Neural progenitor cell (in vitro differentiated cells): ENCODE data around the gene IL17B. TPM values are rescaled to one million over a fixed set of nuclear protein-coding genes. Genes with fewer than 3 reads are reported as not detected.
A peak's percentile ranks its signal among the peaks of the same experiment; 100 is the strongest.

Experiments
- DNase-seq: peaks from one replicate; pipeline ENCODE4 v3.0.0-alpha.2; 2016; ENCODE audit warnings: low spot score
- H2AFZ ChIP-seq: fragments of 200-600 bp; sonication (generic); replicated peaks from 2 replicates; pipeline ENCODE4 v1.6.1; 2016; ENCODE audit warnings: antibody characterized with exemption
- H3F3A ChIP-seq: fragments of 200-600 bp; sonication (generic); 2 replicates; pipeline ENCODE4 v1.6.1; 2016; ENCODE audit warnings: antibody characterized with exemption, low read depth
- H3K27ac ChIP-seq: fragments of 200-600 bp; sonication (generic); 2 replicates; pipeline ENCODE4 v1.5.1; 2016; ENCODE audit warnings: mild to moderate bottlenecking
- H3K27me3 ChIP-seq: fragments of 200-600 bp; sonication (generic); 2 replicates; pipeline ENCODE4 v1.6.1; 2016; ENCODE audit warnings: mild to moderate bottlenecking, moderate library complexity
- H3K36me3 ChIP-seq: fragments of 200-600 bp; sonication (generic); 2 replicates; pipeline ENCODE4 v1.5.1; 2016
- H3K4me1 ChIP-seq: fragments of 200-600 bp; sonication (generic); 2 replicates; pipeline ENCODE4 v1.6.1; 2016; ENCODE audit warnings: mixed run types
- H3K4me2 ChIP-seq: fragments of 200-600 bp; sonication (generic); 2 replicates; pipeline ENCODE4 v1.6.1; 2016
- H3K4me3 ChIP-seq: fragments of 200-600 bp; sonication (generic); 2 replicates; pipeline ENCODE4 v1.5.1; 2016
- H3K79me2 ChIP-seq: fragments of 200-600 bp; sonication (generic); 2 replicates; pipeline ENCODE4 v1.6.1; 2016; ENCODE audit warnings: low read depth
- H3K9ac ChIP-seq: fragments of 200-600 bp; sonication (generic); 2 replicates; pipeline ENCODE4 v1.6.1; 2016
- H3K9me3 ChIP-seq: fragments of 200-600 bp; sonication (generic); 2 replicates; pipeline ENCODE4 v1.5.1; 2016; ENCODE audit warnings: low read depth
- H4K20me1 ChIP-seq: fragments of 200-600 bp; sonication (generic); 2 replicates; pipeline ENCODE4 v1.6.1; 2016; ENCODE audit warnings: low read depth
- H3K27ac Mint-ChIP-seq: 3 replicates; pipeline ENCODE4 v1.8.0; 2021; ENCODE audit warnings: mixed read lengths
- H3K27me3 Mint-ChIP-seq: 2 replicates; pipeline ENCODE4 v1.8.0; 2022; ENCODE audit warnings: low read depth, mild to moderate bottlenecking, inconsistent platforms, moderate library complexity, mixed read lengths; ENCODE audit not compliant: insufficient read depth
- H3K36me3 Mint-ChIP-seq: 3 replicates; pipeline ENCODE4 v1.8.0; 2021; ENCODE audit warnings: mixed read lengths
- H3K4me1 Mint-ChIP-seq: 3 replicates; pipeline ENCODE4 v1.8.0; 2021; ENCODE audit warnings: mixed read lengths
- H3K4me3 Mint-ChIP-seq: 3 replicates; pipeline ENCODE4 v1.8.0; 2021; ENCODE audit warnings: mild to moderate bottlenecking, moderate library complexity, mixed read lengths
- H3K9me3 Mint-ChIP-seq: 3 replicates; pipeline ENCODE4 v1.8.0; 2020; ENCODE audit warnings: mixed read lengths
- EZH2 ChIP-seq: fragments of 200-600 bp; sonication (generic); IDR thresholded peaks from 2 replicates; pipeline ENCODE4 v1.6.1; 2017; ENCODE audit warnings: antibody characterized with exemption, mild to moderate bottlenecking, moderate library complexity
- EZH2phosphoT487 ChIP-seq: fragments of 200-600 bp; sonication (generic); IDR thresholded peaks from 2 replicates; pipeline ENCODE4 v1.6.1; 2017; ENCODE audit warnings: antibody characterized with exemption
- total RNA-seq: library from RNA; depleted of rRNA; stranded (reverse); fragments of >200 nt; gene quantifications from 2 replicates; pipeline ENCODE4 v1.2.3, GENCODE V29; 2015; ENCODE audit warnings: low replicate concordance
- TF ChIP-seq, protein P1 (sequence below): fragments of 200-600 bp; sonication (generic); IDR thresholded peaks from 2 replicates; pipeline ENCODE4 v1.5.1; 2017; ENCODE audit warnings: antibody characterized with exemption, mild to moderate bottlenecking

The IL17B gene
- total RNA-seq, 1 donor from 2014 or later = not detected

DNA sequence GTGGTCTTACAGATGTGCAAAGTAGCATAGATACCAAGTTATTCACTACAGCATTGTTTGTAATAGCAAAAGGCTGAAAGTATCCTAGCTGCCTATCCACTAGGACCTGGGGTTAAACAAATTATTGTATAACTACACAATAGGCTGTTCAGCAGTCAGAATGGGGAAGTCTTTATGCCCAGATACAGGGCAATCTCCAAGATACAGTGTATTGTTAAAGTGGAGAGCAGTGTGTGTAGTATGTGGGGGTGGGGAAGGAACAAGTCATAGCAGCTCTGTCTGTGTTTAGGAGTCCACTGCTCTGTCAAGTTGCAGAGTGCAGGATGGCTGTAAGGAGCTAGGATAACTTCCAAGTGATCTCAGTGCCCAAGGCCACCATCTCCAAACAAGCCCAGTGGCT lies 15.7 kb downstream of the IL17B start:
- Histone ChIP-seq H3K4me2 (no peak overlapping the region), H3K79me2 (peaks cover 11% of the 10 kb centered on the region), H3K4me3 (no peak overlapping the region), H3F3A (no peaks in the 10 kb centered on the region), H3K36me3 (no peaks in the 10 kb centered on the region), H3K27me3 (no peaks in the 10 kb centered on the region), H4K20me1 (no peaks in the 10 kb centered on the region), H2AFZ (no peak overlapping the region), H3K27ac (no peak overlapping the region), H3K9ac (no peak overlapping the region), H3K9me3 (no peaks in the 10 kb centered on the region), H3K4me1 (peaks cover 6% of the 10 kb centered on the region)
- no peak for DNase-seq
- Mint-ChIP-seq H3K27ac (no peak overlapping the region), H3K9me3 (no peaks in the 10 kb centered on the region), H3K36me3 (no peaks in the 10 kb centered on the region), H3K4me3 (no peak overlapping the region), H3K4me1 (peaks cover 27% of the 10 kb centered on the region), H3K27me3 (no peaks in the 10 kb centered on the region)
- TF ChIP-seq, protein P1, sequence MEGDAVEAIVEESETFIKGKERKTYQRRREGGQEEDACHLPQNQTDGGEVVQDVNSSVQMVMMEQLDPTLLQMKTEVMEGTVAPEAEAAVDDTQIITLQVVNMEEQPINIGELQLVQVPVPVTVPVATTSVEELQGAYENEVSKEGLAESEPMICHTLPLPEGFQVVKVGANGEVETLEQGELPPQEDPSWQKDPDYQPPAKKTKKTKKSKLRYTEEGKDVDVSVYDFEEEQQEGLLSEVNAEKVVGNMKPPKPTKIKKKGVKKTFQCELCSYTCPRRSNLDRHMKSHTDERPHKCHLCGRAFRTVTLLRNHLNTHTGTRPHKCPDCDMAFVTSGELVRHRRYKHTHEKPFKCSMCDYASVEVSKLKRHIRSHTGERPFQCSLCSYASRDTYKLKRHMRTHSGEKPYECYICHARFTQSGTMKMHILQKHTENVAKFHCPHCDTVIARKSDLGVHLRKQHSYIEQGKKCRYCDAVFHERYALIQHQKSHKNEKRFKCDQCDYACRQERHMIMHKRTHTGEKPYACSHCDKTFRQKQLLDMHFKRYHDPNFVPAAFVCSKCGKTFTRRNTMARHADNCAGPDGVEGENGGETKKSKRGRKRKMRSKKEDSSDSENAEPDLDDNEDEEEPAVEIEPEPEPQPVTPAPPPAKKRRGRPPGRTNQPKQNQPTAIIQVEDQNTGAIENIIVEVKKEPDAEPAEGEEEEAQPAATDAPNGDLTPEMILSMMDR = no peak
- no peak for TF ChIP-seq EZH2phosphoT487
- TF ChIP-seq EZH2 = no peak

GRCh38 chr5:149362541-149362940 lies 16.6 kb downstream of the IL17B start:
- no peaks in the 10 kb centered on the region for H3K9me3 Mint-ChIP-seq
- H3K27ac Mint-ChIP-seq = peak overlapping the region; percentile 65
- peaks cover 4% of the 10 kb centered on the region for H3K4me1 ChIP-seq
- no peaks in the 10 kb centered on the region for H3K9me3 ChIP-seq
- H3K4me3 ChIP-seq = no peak overlapping the region
- no peak overlapping the region for H3K4me2 ChIP-seq
- no peak overlapping the region for H3K4me3 Mint-ChIP-seq
- no peak overlapping the region for H3K27ac ChIP-seq
- TF ChIP-seq EZH2phosphoT487 = no peak
- TF ChIP-seq, protein P1 = no peak
- TF ChIP-seq EZH2 = no peak
- no peaks in the 10 kb centered on the region for H3K27me3 ChIP-seq
- no peaks in the 10 kb centered on the region for H3K36me3 ChIP-seq
- peaks cover under 1% of the 10 kb centered on the region for H3F3A ChIP-seq
- H4K20me1 ChIP-seq = no peaks in the 10 kb centered on the region
- peaks cover 15% of the 10 kb centered on the region for H3K79me2 ChIP-seq
- H2AFZ ChIP-seq = no peak overlapping the region
- DNase-seq = no peak
- no peaks in the 10 kb centered on the region for H3K36me3 Mint-ChIP-seq
- no peak overlapping the region for H3K9ac ChIP-seq
- H3K4me1 Mint-ChIP-seq = peaks cover 23% of the 10 kb centered on the region
- H3K27me3 Mint-ChIP-seq = no peaks in the 10 kb centered on the region

- no peak overlapping the region for H3K4me3 Mint-ChIP-seq
- peaks cover 2% of the 10 kb centered on the region for H3K27me3 Mint-ChIP-seq
- no peak overlapping the region for H2AFZ ChIP-seq
- H3K27ac Mint-ChIP-seq = no peak overlapping the region
- no peaks in the 10 kb centered on the region for H3K9me3 Mint-ChIP-seq
- no peak overlapping the region for H3K4me2 ChIP-seq
- no peak overlapping the region for H3K27ac ChIP-seq
- H3K9ac ChIP-seq = no peak overlapping the region
- no peaks in the 10 kb centered on the region for H4K20me1 ChIP-seq
- TF ChIP-seq, protein P1 = no peak
- TF ChIP-seq EZH2phosphoT487 (no peak), EZH2 (no peak)
- no peaks in the 10 kb centered on the region for H3K27me3 ChIP-seq
- H3K36me3 Mint-ChIP-seq = peaks cover 1% of the 10 kb centered on the region
- peaks cover 9% of the 10 kb centered on the region for H3F3A ChIP-seq
- H3K79me2 ChIP-seq = peaks cover 31% of the 10 kb centered on the region
- peaks cover 23% of the 10 kb centered on the region for H3K4me1 Mint-ChIP-seq
- no peak overlapping the region for H3K4me3 ChIP-seq
- H3K4me1 ChIP-seq = peaks cover 8% of the 10 kb centered on the region
- H3K9me3 ChIP-seq = no peaks in the 10 kb centered on the region
- no peak for DNase-seq
- no peaks in the 10 kb centered on the region for H3K36me3 ChIP-seq
These were observed 18.8 kb downstream of the IL17B start for GRCh38 chr5:149360272-149360671.
